GM12801 (cell line): ENCODE measurements around the gene SENP1.

Source experiments
- TF ChIP-seq, protein P1 (sequence below): IDR thresholded peaks from one replicate; pipeline ENCODE4 v1.5.1; 2011; ENCODE audit warnings: control low read depth; ENCODE audit not compliant: insufficient read length; ENCODE audit errors: extremely low read depth

The SENP1 gene

DNA sequence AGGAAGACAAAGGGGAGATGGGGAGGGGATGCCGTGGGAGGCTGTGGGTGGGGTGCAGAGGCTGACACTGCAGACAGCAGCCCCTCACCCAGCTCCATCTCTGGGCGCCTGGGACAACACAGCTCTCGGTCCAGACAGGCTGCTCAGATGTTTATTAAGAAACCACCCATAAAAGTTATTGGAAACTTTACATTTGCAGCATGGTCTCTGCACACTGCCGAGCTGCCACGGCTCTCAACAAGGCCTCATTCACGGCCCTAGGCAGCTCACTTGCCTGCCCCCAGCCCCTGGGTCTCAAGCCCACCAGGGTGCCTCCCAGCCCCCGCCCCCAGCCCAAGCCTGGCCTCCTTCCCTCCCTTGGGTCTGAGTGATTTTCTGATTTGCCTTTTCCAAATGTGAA lies 80.6 kb downstream of the SENP1 start:
- TF ChIP-seq, protein P1, sequence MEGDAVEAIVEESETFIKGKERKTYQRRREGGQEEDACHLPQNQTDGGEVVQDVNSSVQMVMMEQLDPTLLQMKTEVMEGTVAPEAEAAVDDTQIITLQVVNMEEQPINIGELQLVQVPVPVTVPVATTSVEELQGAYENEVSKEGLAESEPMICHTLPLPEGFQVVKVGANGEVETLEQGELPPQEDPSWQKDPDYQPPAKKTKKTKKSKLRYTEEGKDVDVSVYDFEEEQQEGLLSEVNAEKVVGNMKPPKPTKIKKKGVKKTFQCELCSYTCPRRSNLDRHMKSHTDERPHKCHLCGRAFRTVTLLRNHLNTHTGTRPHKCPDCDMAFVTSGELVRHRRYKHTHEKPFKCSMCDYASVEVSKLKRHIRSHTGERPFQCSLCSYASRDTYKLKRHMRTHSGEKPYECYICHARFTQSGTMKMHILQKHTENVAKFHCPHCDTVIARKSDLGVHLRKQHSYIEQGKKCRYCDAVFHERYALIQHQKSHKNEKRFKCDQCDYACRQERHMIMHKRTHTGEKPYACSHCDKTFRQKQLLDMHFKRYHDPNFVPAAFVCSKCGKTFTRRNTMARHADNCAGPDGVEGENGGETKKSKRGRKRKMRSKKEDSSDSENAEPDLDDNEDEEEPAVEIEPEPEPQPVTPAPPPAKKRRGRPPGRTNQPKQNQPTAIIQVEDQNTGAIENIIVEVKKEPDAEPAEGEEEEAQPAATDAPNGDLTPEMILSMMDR, result no peak

- TF ChIP-seq, protein P1, result no peak
Measured at GRCh38 chr12:48024735-48025134, 81.1 kb downstream of the SENP1 start.

- TF ChIP-seq, protein P1, result no peak
Measured at GRCh38 chr12:48023386-48023785, 82.5 kb downstream of the SENP1 start.

- TF ChIP-seq, protein P1, result no peak
Measured at GRCh38 chr12:48022676-48023385, 83.0 kb downstream of the SENP1 start.

- TF ChIP-seq, protein P1, result no peak
Measured at GRCh38 chr12:48022180-48022521, 83.7 kb downstream of the SENP1 start.

GRCh38 chr12:48021485-48022179 lies 84.2 kb downstream of the SENP1 start:
- TF ChIP-seq, protein P1, result no peak

- TF ChIP-seq, protein P1, result no peak
Measured at GRCh38 chr12:48019639-48020265, 86.1 kb downstream of the SENP1 start.
